Spleen (tissue), 11 donors: ENCODE data around the gene OPCML. TPM values are rescaled to one million over a fixed set of nuclear protein-coding genes. Genes with fewer than 3 reads are reported as not detected.

ENCODE experiments used
- DNase-seq: peaks from one replicate; pipeline ENCODE4 v3.0.0-alpha.2; 2020
- H3K27ac ChIP-seq, 8 donors: fragments of 200-600 bp; sonication (generic) in 7 of 8; 1 replicate in 4 of 8; 2 replicates in 4 of 8; pipeline versions ENCODE4 v1.5.0 to v1.8.0; 2016 to 2021; ENCODE audit warnings: inconsistent platforms in 4 of 8, mild to moderate bottlenecking in 4 of 8, moderate library complexity in 1 of 8
- H3K27me3 ChIP-seq, 7 donors: fragments of 200-600 bp; sonication (generic) in 6 of 7; replicated peaks in 1 of 7; 1 replicate in 4 of 7; 2 replicates in 3 of 7; pipeline versions ENCODE4 v1.5.0 to v1.8.0; 2016 to 2021; ENCODE audit warnings: inconsistent platforms in 3 of 7, mild to moderate bottlenecking in 1 of 7
- H3K36me3 ChIP-seq, 6 donors: fragments of 200-600 bp; sonication (generic) in 5 of 6; 1 replicate in 4 of 6; 2 replicates in 2 of 6; pipeline versions ENCODE4 v1.5.0 to v1.8.0; 2016 to 2021; ENCODE audit warnings: inconsistent platforms in 2 of 6
- H3K4me1 ChIP-seq, 6 donors: fragments of 200-600 bp; sonication (generic) in 5 of 6; 1 replicate in 3 of 6; 2 replicates in 3 of 6; pipeline versions ENCODE4 v1.5.0 to v1.8.0; 2016 to 2021; ENCODE audit warnings: inconsistent platforms in 3 of 6
- H3K4me3 ChIP-seq, 8 donors: fragments of 200-600 bp; sonication (generic) in 7 of 8; 1 replicate in 4 of 8; 2 replicates in 4 of 8; pipeline versions ENCODE4 v1.5.0 to v1.8.0; 2016 to 2021; ENCODE audit warnings: inconsistent platforms in 4 of 8, mild to moderate bottlenecking in 4 of 8, moderate library complexity in 2 of 8
- H3K9me3 ChIP-seq, 8 donors: fragments of 200-600 bp; sonication (generic) in 7 of 8; 1 replicate in 4 of 8; 2 replicates in 4 of 8; pipeline versions ENCODE4 v1.5.0 to v1.8.0; 2016 to 2021; ENCODE audit warnings: inconsistent platforms in 4 of 8
- CTCF ChIP-seq, 11 experiments: fragments of 200-600 bp in 7 of 11; fragments of 450-650 bp in 4 of 11; sonication (generic) in 4 of 11; IDR thresholded peaks in 8 of 11; conservative IDR thresholded peaks in 3 of 11; 1 replicate in 7 of 11; 2 replicates in 4 of 11; pipeline versions ENCODE4 v1.4.0 to v1.8.0; 2016 to 2021; ENCODE audit warnings: antibody characterized with exemption in 11 of 11, inconsistent platforms in 4 of 11, mild to moderate bottlenecking in 1 of 11
- POLR2A ChIP-seq, 3 donors: fragments of 450-650 bp; IDR thresholded peaks; one replicate each; pipeline ENCODE4 v1.5.1; 2017; ENCODE audit warnings: antibody characterized with exemption in 3 of 3, mild to moderate bottlenecking in 1 of 3
- POLR2AphosphoS5 ChIP-seq, 3 donors: sonication (generic); formaldehyde crosslinking; IDR thresholded peaks; one replicate each; pipeline ENCODE4 v1.5.1; 2017; ENCODE audit warnings: antibody characterized with exemption in 3 of 3
- WGBS, 5 donors: extraction: QIAGEN DNeasy Blood & Tissue Kit in 3 of 5; methylation state at CpG; one replicate each; pipeline versions ENCODE4 v1.1.5 to v1.1.7; 2013 to 2018; 5-methylcytosine and 5-hydroxymethylcytosine counted together
- intact Hi-C: fragments of 100-400 bp; cut with DNase I; formaldehyde crosslinking; loops from one replicate; pipeline ENCODE4 v1.15.0; 2023; ENCODE audit warnings: low total_unique reads
- polyA plus RNA-seq, 3 donors: library from polyadenylated mRNA; stranded (reverse); fragments of 200-250 nt; gene quantifications; one replicate each; pipeline ENCODE4 v1.2.1, GENCODE V29; 2013
- total RNA-seq, 7 donors: library from RNA; depleted of rRNA in 3 of 7; stranded (reverse); fragments of >200 nt in 3 of 7; fragmentation: NEBNext Ultra II Directional in 4 of 7; extraction: Animal tissue kit (Norgen Biotek cat#: 25700) in 4 of 7; gene quantifications; one replicate each; pipeline versions ENCODE4 v1.1.0 to v1.2.1, GENCODE V29; 2016 to 2021
- donor health status: healthy with polysubstance abuse.
- donor health status: DM: no; HTN: no; CAD: no; lungs with moderate emphysema.
- donor health status: DM: no; HTN: no; CAD: no.
- donor health status: Bipolar disorder and iron deficiency.
- donor health status: healthy.
- donor health status: DM: no; HTN: no; CAD: no.
- donor health status: DM: yes; HTN: yes; CAD: no.

OPCML gene
- total and polyA plus RNA-seq, 10 donors: 0.09 to 10.7 (median 3.1) TPM

DNA sequence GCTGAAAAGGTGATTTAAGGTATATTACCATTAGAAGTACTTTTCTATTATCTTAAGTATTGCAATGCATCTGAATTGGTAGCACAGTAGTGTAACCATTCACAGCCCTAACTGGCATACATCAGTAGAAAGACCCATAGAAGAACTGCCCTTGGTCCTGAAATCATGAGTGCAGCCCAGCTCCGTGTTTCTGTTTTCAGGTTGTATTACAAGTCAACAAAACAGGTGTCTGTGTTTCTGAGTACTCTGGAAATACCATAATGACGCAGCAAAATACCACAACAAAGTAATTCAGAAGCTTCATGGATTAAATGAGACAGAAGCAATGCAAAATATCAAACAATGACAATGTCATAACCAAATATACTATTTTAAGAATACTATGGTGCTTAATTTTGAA is 226.3 kb downstream of the OPCML start:
- Histone ChIP-seq H3K36me3 (no peaks in the 10 kb centered on the region), H3K27ac (no peak overlapping the region), H3K9me3 (peaks cover 0 to 12% (median 2%) of the 10 kb centered on the region in 8 donors), H3K4me3 (no peak overlapping the region), H3K4me1 (no peaks in the 10 kb centered on the region), H3K27me3 (no peaks in the 10 kb centered on the region)
- intact Hi-C loops: no loop called here
- DNase-seq: no peak
- TF ChIP-seq POLR2A (IDR thresholded peaks at IDR 0.05) (no peak), POLR2AphosphoS5 (IDR thresholded peaks at IDR 0.05) (no peak), CTCF (IDR thresholded peaks at IDR 0.05 in 8 of 11, conservative IDR thresholded peaks at IDR 0.05 in 3 of 11) (no peak)
- WGBS, 5 donors: 24 to 41% (median 34%) methylated on average over 2 of the region's 2 CpGs

DNA sequence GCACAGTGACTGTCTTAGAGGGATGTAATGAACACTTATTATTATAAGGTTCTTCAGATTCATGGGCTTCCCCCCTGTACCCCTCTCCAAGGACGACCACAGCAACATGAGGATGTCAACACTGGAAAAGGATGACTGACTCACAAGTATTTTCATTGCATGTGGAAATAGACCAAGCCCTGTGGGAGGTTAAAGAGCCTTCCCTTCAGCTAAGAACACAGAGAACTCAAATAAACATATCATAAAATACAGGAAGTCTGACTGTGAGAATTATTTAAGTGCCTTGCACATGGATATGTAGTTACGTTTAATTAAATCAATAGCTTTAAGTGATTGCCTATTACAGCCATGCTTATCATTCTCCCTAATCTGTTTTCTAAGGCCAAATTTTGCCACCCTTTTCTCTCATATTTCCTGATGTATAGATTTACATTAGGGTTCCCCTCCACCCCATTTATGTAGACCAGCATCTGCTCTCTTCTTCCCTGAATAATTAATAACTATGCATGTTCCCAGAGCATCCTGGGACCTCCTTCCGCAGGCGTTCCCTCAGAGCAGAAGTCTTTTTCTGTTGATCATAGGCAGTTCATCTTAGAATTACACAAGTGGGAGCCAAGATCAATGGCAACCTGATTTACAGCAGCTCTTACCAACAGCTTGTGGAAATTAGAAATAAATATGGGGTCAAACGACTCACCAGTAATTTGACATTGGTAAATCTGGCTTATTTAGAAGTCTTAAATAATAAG is 226.9 kb downstream of the OPCML start:
- Histone ChIP-seq H3K27me3 (no peaks in the 10 kb centered on the region), H3K36me3 (no peaks in the 10 kb centered on the region), H3K4me1 (no peaks in the 10 kb centered on the region), H3K4me3 (no peak overlapping the region), H3K27ac (no peak overlapping the region), H3K9me3 (peaks cover 0 to 12% (median 2%) of the 10 kb centered on the region in 8 donors)
- DNase-seq: no peak
- intact Hi-C loops: no loop called here
- 66 to 74% (median 70%) methylated on average over 5 of the region's 5 CpGs for WGBS, 5 donors
- TF ChIP-seq CTCF (IDR thresholded peaks at IDR 0.05 in 8 of 11, conservative IDR thresholded peaks at IDR 0.05 in 3 of 11): no peak
- TF ChIP-seq POLR2AphosphoS5 (IDR thresholded peaks at IDR 0.05): no peak
- TF ChIP-seq POLR2A (IDR thresholded peaks at IDR 0.05): no peak

DNA sequence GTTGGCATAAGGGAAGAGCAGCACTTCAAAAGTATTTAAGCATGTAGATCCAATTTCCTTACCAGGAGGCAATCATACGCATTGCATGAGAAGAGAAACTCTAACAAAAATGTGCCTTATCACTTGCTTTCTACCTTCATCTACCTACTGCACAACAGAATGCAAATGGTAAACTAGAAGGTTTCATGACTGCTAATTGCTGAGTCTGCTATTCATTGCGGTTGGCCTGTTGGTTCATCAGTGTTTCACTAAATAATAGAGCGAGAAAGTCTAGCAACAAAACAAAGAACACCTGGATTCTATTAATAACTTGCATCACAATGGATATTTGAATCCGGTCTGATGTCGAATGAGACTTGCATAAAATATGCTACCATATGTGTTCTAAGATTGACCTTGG is 229.0 kb downstream of the OPCML start:
- Histone ChIP-seq H3K4me3 (no peak overlapping the region), H3K27me3 (no peaks in the 10 kb centered on the region), H3K27ac (no peak overlapping the region), H3K36me3 (no peaks in the 10 kb centered on the region), H3K4me1 (no peaks in the 10 kb centered on the region), H3K9me3 (peaks cover 0 to 6% (median 0%) of the 10 kb centered on the region in 8 donors)
- TF ChIP-seq CTCF (IDR thresholded peaks at IDR 0.05 in 8 of 11, conservative IDR thresholded peaks at IDR 0.05 in 3 of 11) (no peak), POLR2AphosphoS5 (IDR thresholded peaks at IDR 0.05) (no peak), POLR2A (IDR thresholded peaks at IDR 0.05) (no peak)
- WGBS, 5 donors: 89 to 96% (median 91%) methylated on average over 5 of the region's 5 CpGs
- DNase-seq: no peak
- intact Hi-C loops: no loop called here

- peaks cover 0 to 6% (median 0%) of the 10 kb centered on the region in 8 donors for H3K9me3 ChIP-seq
These were observed 230.2 kb downstream of the OPCML start for GRCh38 chr11:133302056-133302455.

More at GRCh38 chr11:133302056-133302455, 230.2 kb downstream of the OPCML start:
- no peak overlapping the region for H3K27ac ChIP-seq
- no peaks in the 10 kb centered on the region for H3K4me1 ChIP-seq
- TF ChIP-seq POLR2A (IDR thresholded peaks at IDR 0.05): no peak
- TF ChIP-seq POLR2AphosphoS5 (IDR thresholded peaks at IDR 0.05): no peak
- TF ChIP-seq CTCF (IDR thresholded peaks at IDR 0.05 in 8 of 11, conservative IDR thresholded peaks at IDR 0.05 in 3 of 11): no peak
- H3K4me3 ChIP-seq: no peak overlapping the region
- no peaks in the 10 kb centered on the region for H3K36me3 ChIP-seq
- WGBS, 5 donors: 28 to 53% (median 45%) methylated on average over 3 of the region's 3 CpGs
- no peaks in the 10 kb centered on the region for H3K27me3 ChIP-seq
- intact Hi-C loops: no loop called here
- no peak for DNase-seq
